Measurements from ENCODE around the gene CRPPA. TPM values are rescaled to one million over a fixed set of nuclear protein-coding genes. Genes with fewer than 3 reads are reported as not detected.
A peak's percentile ranks its signal among the peaks of the same experiment; 100 is the strongest.

CRPPA gene
- total and polyA plus RNA-seq, 2 of the 4 experiments (the other 2 are of a cell fraction), result 0.67 to 1.3 TPM

DNA sequence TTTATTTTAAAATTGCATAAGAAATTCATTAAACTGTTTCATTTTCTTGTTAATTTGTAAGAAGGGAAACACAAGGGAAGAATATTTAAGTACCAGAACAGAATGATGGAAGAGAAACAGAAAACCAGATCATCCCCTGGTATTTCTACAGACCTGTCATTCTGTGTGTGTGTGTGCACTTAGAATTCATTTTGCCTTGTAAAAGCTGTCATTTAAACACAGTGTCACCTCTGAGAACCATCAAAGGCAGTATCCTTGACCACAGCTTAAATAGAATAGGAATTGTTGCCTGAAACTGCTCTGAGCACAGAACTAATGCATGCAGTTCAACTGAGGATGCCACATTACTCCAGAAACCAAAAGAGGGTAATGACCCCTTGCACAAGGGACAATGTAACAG, 6.8 kb upstream of the CRPPA start:
- Histone ChIP-seq H4K20me1 (ENCODE audit: insufficient read depth, low read length) (no peaks in the 10 kb centered on the region), H3K56ac (ENCODE audit: extremely low read depth, insufficient read depth, low read length) (0 out of 2 replicates have a peak overlapping the region, but pooled peaks have one; percentile 30), H3K4me2 (ENCODE audit: low read depth, low read length) (no peak overlapping the region; the same call in 1 of the 2 replicates), H2BK5ac (ENCODE audit: low read depth, low read length, poor library complexity, severe bottlenecking) (peak overlapping the region; percentile 82), H3K4ac (ENCODE audit: low read depth, low read length) (peak overlapping the region; percentile 76), H2BK15ac (ENCODE audit: low read depth, low read length) (peak overlapping the region; percentile 84; the same call in 2 of the 3 replicates), H4K91ac (ENCODE audit: insufficient read depth, low read depth, low read length) (peak overlapping the region; percentile 76), H3K18ac (ENCODE audit: low read depth, low read length) (peak overlapping the region; percentile 36; the same call in 1 of the 2 replicates), H3K36me3 (ENCODE audit: control insufficient read depth, insufficient read depth, low read length) (no peaks in the 10 kb centered on the region), H3K4me3 (ENCODE audit: insufficient read depth, low read depth, low read length) (no peak overlapping the region), H3K27me3 (ENCODE audit: control insufficient read depth, insufficient read depth, low read length) (no peaks in the 10 kb centered on the region), H3K9me1 (ENCODE audit: insufficient read depth, low read length) (peaks cover 3% of the 10 kb centered on the region; the same call in 1 of the 2 replicates), H3K27ac (ENCODE audit: insufficient read depth, low read length) (no peak overlapping the region), H3K14ac (replicated peaks; ENCODE audit: low read depth, low read length) (peak overlapping the region; percentile 92), H4K5ac (ENCODE audit: low read depth, low read length) (no peak overlapping the region; the same call in 1 of the 2 replicates), H4K8ac (ENCODE audit: low read depth in 2 of 2, low read length in 2 of 2) (peak overlapping the region in 1 of 2 experiments; percentile 76; a peak in 2 of 4 replicates), H2AFZ (replicated peaks; ENCODE audit: low read length, poor library complexity) (peak overlapping the region; percentile 17), H3K23ac (ENCODE audit: low read depth, low read length) (peak overlapping the region; percentile 92), H3K79me1 (ENCODE audit: low read depth in 1 of 2, low read length in 2 of 2) (no peaks in the 10 kb centered on the region), H2BK20ac (ENCODE audit: low read depth, low read length) (peak overlapping the region; percentile 90), H3K9me3 (ENCODE audit: control insufficient read depth, insufficient read depth, low read length) (no peaks in the 10 kb centered on the region), H2AK5ac (ENCODE audit: low read depth, low read length) (peak overlapping the region; percentile 90; the same call in 1 of the 2 replicates), H3K4me1 (ENCODE audit: control insufficient read depth, insufficient read depth, low read length) (peaks cover 4% of the 10 kb centered on the region; the same call in 1 of the 2 replicates), H3K9ac (ENCODE audit: low read depth, low read length) (no peak overlapping the region), H2BK120ac (ENCODE audit: low read depth, low read length) (peak overlapping the region; percentile 83), H2AK9ac (replicated peaks; ENCODE audit: low read depth, low read length, poor library complexity) (no peak overlapping the region)
- CTCF ChIA-PET, result interaction anchor here (1.3 kb wide), 1 partner anchor 350 kb away, joined by 3 read pairs; no protein-coding TSS in a partner anchor
- in situ Hi-C loops (cut with MboI; ENCODE audit: low sequenced_read_pairs) (no loop called here), dilution Hi-C loops (cut with HindIII; ENCODE audit: low sequenced_read_pairs, unreplicated experiment) (no loop called here), intact Hi-C loops (cut with micrococcal nuclease) (loop anchor here (10.0 kb wide), 1 partner anchor 487 kb away; no protein-coding TSS in a partner anchor)
- POLR2A ChIA-PET (ENCODE audit: unreplicated experiment), result no interaction called here
- DNase-seq, result no peak
- peak; percentile 31 for ATAC-seq (ENCODE audit: low read depth)
- no TSS peak for BruUV-seq (replicated peaks)
- TF ChIP-seq SMC3 (IDR thresholded peaks at IDR 0.05; ENCODE audit: low read depth, low read length) (no peak), FOS (IDR thresholded peaks at IDR 0.05; ENCODE audit: low read depth, low read length) (no peak), MXI1 (IDR thresholded peaks at IDR 0.05; ENCODE audit: borderline replicate concordance, low read depth, low read length) (no peak), RAD21 (IDR thresholded peaks at IDR 0.05; ENCODE audit: low read length) (no peak), BHLHE40 (IDR thresholded peaks at IDR 0.05; ENCODE audit: low read depth, low read length) (no peak), CEBPB (IDR thresholded peaks at IDR 0.05; ENCODE audit: low read depth, low read length) (no peak), MAZ (IDR thresholded peaks at IDR 0.05; ENCODE audit: borderline replicate concordance, low read depth, low read length) (no peak), NFE2L2 (IDR thresholded peaks at IDR 0.05; ENCODE audit: low read depth, low read length) (no peak), RFX5 (IDR thresholded peaks at IDR 0.05; ENCODE audit: low read depth, low read length) (no peak), MAFK (IDR thresholded peaks at IDR 0.05; ENCODE audit: low read depth, low read length) (no peak), RCOR1 (IDR thresholded peaks at IDR 0.05; ENCODE audit: insufficient replicate concordance, low read length) (no peak), POLR2A (IDR thresholded peaks at IDR 0.05; ENCODE audit: low read depth, low read length) (no peak)
- TF ChIP-seq, protein P1, sequence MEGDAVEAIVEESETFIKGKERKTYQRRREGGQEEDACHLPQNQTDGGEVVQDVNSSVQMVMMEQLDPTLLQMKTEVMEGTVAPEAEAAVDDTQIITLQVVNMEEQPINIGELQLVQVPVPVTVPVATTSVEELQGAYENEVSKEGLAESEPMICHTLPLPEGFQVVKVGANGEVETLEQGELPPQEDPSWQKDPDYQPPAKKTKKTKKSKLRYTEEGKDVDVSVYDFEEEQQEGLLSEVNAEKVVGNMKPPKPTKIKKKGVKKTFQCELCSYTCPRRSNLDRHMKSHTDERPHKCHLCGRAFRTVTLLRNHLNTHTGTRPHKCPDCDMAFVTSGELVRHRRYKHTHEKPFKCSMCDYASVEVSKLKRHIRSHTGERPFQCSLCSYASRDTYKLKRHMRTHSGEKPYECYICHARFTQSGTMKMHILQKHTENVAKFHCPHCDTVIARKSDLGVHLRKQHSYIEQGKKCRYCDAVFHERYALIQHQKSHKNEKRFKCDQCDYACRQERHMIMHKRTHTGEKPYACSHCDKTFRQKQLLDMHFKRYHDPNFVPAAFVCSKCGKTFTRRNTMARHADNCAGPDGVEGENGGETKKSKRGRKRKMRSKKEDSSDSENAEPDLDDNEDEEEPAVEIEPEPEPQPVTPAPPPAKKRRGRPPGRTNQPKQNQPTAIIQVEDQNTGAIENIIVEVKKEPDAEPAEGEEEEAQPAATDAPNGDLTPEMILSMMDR (conservative IDR thresholded peaks at IDR 0.05; ENCODE audit: low read depth, low read length), result no peak
- TF ChIP-seq, protein P2, sequence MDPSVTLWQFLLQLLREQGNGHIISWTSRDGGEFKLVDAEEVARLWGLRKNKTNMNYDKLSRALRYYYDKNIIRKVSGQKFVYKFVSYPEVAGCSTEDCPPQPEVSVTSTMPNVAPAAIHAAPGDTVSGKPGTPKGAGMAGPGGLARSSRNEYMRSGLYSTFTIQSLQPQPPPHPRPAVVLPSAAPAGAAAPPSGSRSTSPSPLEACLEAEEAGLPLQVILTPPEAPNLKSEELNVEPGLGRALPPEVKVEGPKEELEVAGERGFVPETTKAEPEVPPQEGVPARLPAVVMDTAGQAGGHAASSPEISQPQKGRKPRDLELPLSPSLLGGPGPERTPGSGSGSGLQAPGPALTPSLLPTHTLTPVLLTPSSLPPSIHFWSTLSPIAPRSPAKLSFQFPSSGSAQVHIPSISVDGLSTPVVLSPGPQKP (IDR thresholded peaks at IDR 0.05; ENCODE audit: borderline replicate concordance, low read depth, low read length), result no peak
- TF ChIP-seq, protein P3, sequence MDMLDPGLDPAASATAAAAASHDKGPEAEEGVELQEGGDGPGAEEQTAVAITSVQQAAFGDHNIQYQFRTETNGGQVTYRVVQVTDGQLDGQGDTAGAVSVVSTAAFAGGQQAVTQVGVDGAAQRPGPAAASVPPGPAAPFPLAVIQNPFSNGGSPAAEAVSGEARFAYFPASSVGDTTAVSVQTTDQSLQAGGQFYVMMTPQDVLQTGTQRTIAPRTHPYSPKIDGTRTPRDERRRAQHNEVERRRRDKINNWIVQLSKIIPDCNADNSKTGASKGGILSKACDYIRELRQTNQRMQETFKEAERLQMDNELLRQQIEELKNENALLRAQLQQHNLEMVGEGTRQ (IDR thresholded peaks at IDR 0.05; ENCODE audit: low read depth, low read length), result no peak

Data from IMR-90 (cell line).